Colonic mucosa (tissue), 4 donors: Measurements from ENCODE around the gene APOBEC3B. TPM values are rescaled to one million over a fixed set of nuclear protein-coding genes. Genes with fewer than 3 reads are reported as not detected.

ENCODE experiments used
- DNase-seq: peaks from one replicate; pipeline ENCODE4 v3.0.0-alpha.2; 2020
- H3K27ac ChIP-seq: fragments of 200-600 bp; one replicate; pipeline ENCODE4 v1.8.0; 2021
- H3K27me3 ChIP-seq: fragments of 200-600 bp; one replicate; pipeline ENCODE4 v1.8.0; 2021
- H3K36me3 ChIP-seq: fragments of 200-600 bp; one replicate; pipeline ENCODE4 v1.8.0; 2021
- H3K4me1 ChIP-seq: fragments of 200-600 bp; one replicate; pipeline ENCODE4 v1.8.0; 2021; ENCODE audit warnings: mild to moderate bottlenecking
- H3K4me3 ChIP-seq: fragments of 200-600 bp; one replicate; pipeline ENCODE4 v1.8.0; 2021
- H3K9ac ChIP-seq, 2 donors: one replicate each; pipeline ENCODE4 v1.7.0; 2013; ENCODE audit warnings: control low read depth in 2 of 2, low read depth in 2 of 2, low read length in 2 of 2
- H3K9me3 ChIP-seq: fragments of 200-600 bp; one replicate; pipeline ENCODE4 v1.8.0; 2021
- CTCF ChIP-seq: fragments of 200-600 bp; IDR thresholded peaks from one replicate; pipeline ENCODE4 v1.8.0; 2022; ENCODE audit warnings: antibody characterized with exemption, mild to moderate bottlenecking
- intact Hi-C: fragments of 100-400 bp; cut with DNase I; formaldehyde crosslinking; loops from one replicate; pipeline ENCODE4 v1.14.1; 2022
- total RNA-seq, 2 donors: library from RNA; stranded (reverse); fragmentation: NEBNext Ultra II Directional in 1 of 2; extraction: Animal tissue kit (Norgen Biotek cat#: 25700) in 1 of 2; gene quantifications; one replicate each; pipeline ENCODE4 v1.2.1, GENCODE V29; 2021
- donor health status: healthy.
- donor health status: DM: no; HTN: no; CAD: no.
- donor health status: DM: no; HTN: no; CAD: no.

The APOBEC3B gene
- total RNA-seq, 2 donors from 2014 or later: 9.3 to 18.9 TPM

- Histone ChIP-seq H3K27ac (no peak overlapping the region), H3K27me3 (no peaks in the 10 kb centered on the region), H3K4me3 (no peak overlapping the region), H3K4me1 (no peaks in the 10 kb centered on the region), H3K9ac (peak overlapping the region in 1 of 2 donors; percentile 66), H3K36me3 (no peaks in the 10 kb centered on the region), H3K9me3 (no peaks in the 10 kb centered on the region)
- intact Hi-C loops: no loop called here
- TF ChIP-seq CTCF: no peak
- peak; percentile 96 for DNase-seq
These were observed 18.3 kb upstream of the APOBEC3B start for GRCh38 chr22:38963872-38964271.

GRCh38 chr22:38964306-38964705 lies 17.8 kb upstream of the APOBEC3B start:
- H3K36me3 ChIP-seq: no peaks in the 10 kb centered on the region
- no peaks in the 10 kb centered on the region for H3K27me3 ChIP-seq
- no peak overlapping the region for H3K27ac ChIP-seq
- no peaks in the 10 kb centered on the region for H3K9me3 ChIP-seq
- H3K4me3 ChIP-seq: no peak overlapping the region
- H3K9ac ChIP-seq: peak overlapping the region in 1 of 2 donors; percentile 66
- intact Hi-C loops: no loop called here
- TF ChIP-seq CTCF: no peak
- no peaks in the 10 kb centered on the region for H3K4me1 ChIP-seq
- DNase-seq: no peak

- no peaks in the 10 kb centered on the region for H3K36me3 ChIP-seq
- no peak overlapping the region for H3K27ac ChIP-seq
- H3K9ac ChIP-seq: peak overlapping the region in 1 of 2 donors; percentile 21
- no peaks in the 10 kb centered on the region for H3K9me3 ChIP-seq
- TF ChIP-seq CTCF: no peak
- H3K27me3 ChIP-seq: no peaks in the 10 kb centered on the region
- no peak overlapping the region for H3K4me3 ChIP-seq
- no peak for DNase-seq
- intact Hi-C loops: no loop called here
- H3K4me1 ChIP-seq: no peaks in the 10 kb centered on the region
These were observed 17.2 kb upstream of the APOBEC3B start for GRCh38 chr22:38964989-38965388.

- TF ChIP-seq CTCF: no peak
- no peaks in the 10 kb centered on the region for H3K36me3 ChIP-seq
- peak overlapping the region in 1 of 2 donors; percentile 21 for H3K9ac ChIP-seq
- intact Hi-C loops: no loop called here
- no peak for DNase-seq
- no peak overlapping the region for H3K4me3 ChIP-seq
- no peaks in the 10 kb centered on the region for H3K9me3 ChIP-seq
- no peak overlapping the region for H3K27ac ChIP-seq
- H3K27me3 ChIP-seq: no peaks in the 10 kb centered on the region
- H3K4me1 ChIP-seq: no peaks in the 10 kb centered on the region
These were observed 16.4 kb upstream of the APOBEC3B start for GRCh38 chr22:38965614-38966379.

GRCh38 chr22:38966380-38966702 lies 15.8 kb upstream of the APOBEC3B start:
- H3K9ac ChIP-seq: peak overlapping the region in 1 of 2 donors; percentile 12
- no peaks in the 10 kb centered on the region for H3K9me3 ChIP-seq
- no peaks in the 10 kb centered on the region for H3K4me1 ChIP-seq
- DNase-seq: no peak
- no peaks in the 10 kb centered on the region for H3K27me3 ChIP-seq
- H3K36me3 ChIP-seq: no peaks in the 10 kb centered on the region
- no peak overlapping the region for H3K4me3 ChIP-seq
- no peak overlapping the region for H3K27ac ChIP-seq
- no peak for TF ChIP-seq CTCF
- intact Hi-C loops: no loop called here
